Nephron (organoid): ENCODE measurements around the gene PCCB.
"Not testable (repeated sequence)": the region's sequence is repeated elsewhere in the genome, so short reads cannot be mapped to it uniquely, and the experiment has no call there.

Source experiments
- H3K27ac Mint-ChIP-seq, 3 experiments: 2 replicates each; pipeline ENCODE4 v1.8.0; 2020; ENCODE audit warnings: mixed read lengths in 3 of 3, mild to moderate bottlenecking in 2 of 3, moderate library complexity in 1 of 3
- H3K27me3 Mint-ChIP-seq: 2 replicates; pipeline ENCODE4 v1.8.0; 2021; ENCODE audit warnings: low read depth, mild to moderate bottlenecking, moderate library complexity, mixed read lengths
- H3K36me3 Mint-ChIP-seq: 2 replicates; pipeline ENCODE4 v1.8.0; 2020; ENCODE audit warnings: low read depth, mixed read lengths
- H3K4me1 Mint-ChIP-seq: 2 replicates; pipeline ENCODE4 v1.8.0; 2020; ENCODE audit warnings: mixed read lengths
- H3K4me3 Mint-ChIP-seq, 3 experiments: 2 replicates each; pipeline ENCODE4 v1.8.0; 2020; ENCODE audit warnings: mild to moderate bottlenecking in 3 of 3, mixed read lengths in 3 of 3, moderate library complexity in 2 of 3
- H3K9me3 Mint-ChIP-seq: 2 replicates; pipeline ENCODE4 v1.8.0; 2020; ENCODE audit warnings: mixed read lengths
- TF ChIP-seq, protein P1 (sequence below), 3 experiments: fragments of 200-600 bp; sonication (generic); IDR thresholded peaks; one replicate each; pipeline ENCODE4 v1.5.0; 2021; ENCODE audit warnings: antibody characterized with exemption in 3 of 3; ENCODE audit not compliant: unreplicated experiment in 3 of 3

The PCCB gene

DNA sequence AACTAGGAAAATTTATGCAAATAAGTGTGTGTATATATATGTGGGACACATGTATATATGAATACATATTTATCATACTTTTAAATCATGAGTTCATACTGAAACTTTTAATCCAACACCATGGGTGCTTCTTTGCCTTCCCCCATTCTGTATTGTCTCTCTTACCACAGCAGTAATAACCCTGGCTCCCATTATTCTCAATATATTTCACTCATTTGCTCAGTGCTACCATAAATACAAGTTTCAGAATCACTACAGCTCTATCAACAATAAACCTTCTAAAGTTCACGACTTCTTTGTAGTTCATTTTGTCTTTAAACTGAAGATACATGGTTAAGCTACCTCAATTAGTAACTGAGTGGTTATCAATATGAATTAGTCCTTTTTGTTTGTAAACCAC, 82.2 kb downstream of the PCCB start:
- TF ChIP-seq, protein P1, sequence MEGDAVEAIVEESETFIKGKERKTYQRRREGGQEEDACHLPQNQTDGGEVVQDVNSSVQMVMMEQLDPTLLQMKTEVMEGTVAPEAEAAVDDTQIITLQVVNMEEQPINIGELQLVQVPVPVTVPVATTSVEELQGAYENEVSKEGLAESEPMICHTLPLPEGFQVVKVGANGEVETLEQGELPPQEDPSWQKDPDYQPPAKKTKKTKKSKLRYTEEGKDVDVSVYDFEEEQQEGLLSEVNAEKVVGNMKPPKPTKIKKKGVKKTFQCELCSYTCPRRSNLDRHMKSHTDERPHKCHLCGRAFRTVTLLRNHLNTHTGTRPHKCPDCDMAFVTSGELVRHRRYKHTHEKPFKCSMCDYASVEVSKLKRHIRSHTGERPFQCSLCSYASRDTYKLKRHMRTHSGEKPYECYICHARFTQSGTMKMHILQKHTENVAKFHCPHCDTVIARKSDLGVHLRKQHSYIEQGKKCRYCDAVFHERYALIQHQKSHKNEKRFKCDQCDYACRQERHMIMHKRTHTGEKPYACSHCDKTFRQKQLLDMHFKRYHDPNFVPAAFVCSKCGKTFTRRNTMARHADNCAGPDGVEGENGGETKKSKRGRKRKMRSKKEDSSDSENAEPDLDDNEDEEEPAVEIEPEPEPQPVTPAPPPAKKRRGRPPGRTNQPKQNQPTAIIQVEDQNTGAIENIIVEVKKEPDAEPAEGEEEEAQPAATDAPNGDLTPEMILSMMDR (IDR thresholded peaks at IDR 0.05; ENCODE audit: unreplicated experiment in 3 of 3): no peak
- no peaks in the 10 kb centered on the region for H3K27me3 Mint-ChIP-seq

DNA sequence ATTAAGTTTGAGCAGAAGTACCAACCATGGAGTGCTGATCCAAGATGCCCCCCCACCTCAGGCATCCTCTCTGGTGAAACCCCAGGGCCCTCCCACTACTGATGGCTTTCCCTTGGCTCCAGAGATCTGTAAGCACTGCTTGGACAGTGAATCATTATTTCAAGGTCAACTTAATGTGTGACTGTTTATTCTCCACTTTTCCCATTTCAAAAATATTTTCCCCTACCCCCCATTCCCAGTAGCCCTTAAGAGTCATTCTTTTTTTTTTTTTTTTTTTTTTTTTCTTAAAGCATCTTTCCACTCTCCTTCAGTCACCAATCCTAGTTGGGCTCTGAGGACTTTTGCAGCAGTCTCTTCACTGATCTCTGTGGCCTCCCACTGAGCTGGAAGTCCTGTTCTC, 82.6 kb downstream of the PCCB start:
- H3K4me3 Mint-ChIP-seq: no peak overlapping the region
- H3K27ac Mint-ChIP-seq: no peak overlapping the region
- TF ChIP-seq, protein P1 (IDR thresholded peaks at IDR 0.05; ENCODE audit: unreplicated experiment in 3 of 3): no peak
- H3K9me3 Mint-ChIP-seq: no peaks in the 10 kb centered on the region
- H3K4me1 Mint-ChIP-seq: no peaks in the 10 kb centered on the region
- no peaks in the 10 kb centered on the region for H3K27me3 Mint-ChIP-seq
- peaks cover 76% of the 10 kb centered on the region for H3K36me3 Mint-ChIP-seq

More for the DNA sequence above, 82.2 kb downstream of the PCCB start:
- H3K4me1 Mint-ChIP-seq: no peaks in the 10 kb centered on the region
- H3K36me3 Mint-ChIP-seq: peaks cover 73% of the 10 kb centered on the region
- H3K27ac Mint-ChIP-seq: no peak overlapping the region
- H3K9me3 Mint-ChIP-seq: no peaks in the 10 kb centered on the region
- no peak overlapping the region for H3K4me3 Mint-ChIP-seq

DNA sequence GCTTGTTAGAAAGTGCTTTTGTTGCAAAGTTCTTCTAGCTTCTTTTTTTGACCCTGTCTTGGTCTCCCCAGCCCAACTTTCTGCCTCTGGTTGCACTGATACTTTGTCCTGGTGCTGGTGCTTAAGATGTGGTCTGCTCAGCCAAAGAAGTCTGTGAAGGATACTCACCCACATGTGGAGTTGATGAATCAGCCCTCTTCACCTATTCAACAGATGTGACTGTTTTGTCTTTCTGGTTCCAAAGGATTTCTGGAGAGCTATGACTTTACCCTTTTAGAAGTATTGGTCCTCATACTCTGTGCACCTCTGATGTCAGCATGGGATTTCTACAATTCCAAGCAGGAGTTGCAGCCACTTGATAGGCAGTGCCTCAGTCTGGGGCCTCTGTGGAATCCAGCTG, 84.1 kb downstream of the PCCB start:
- TF ChIP-seq, protein P1 (IDR thresholded peaks at IDR 0.05; ENCODE audit: unreplicated experiment in 3 of 3): no peak
- Mint-ChIP-seq H3K27ac (no peak overlapping the region), H3K36me3 (peaks cover 76% of the 10 kb centered on the region), H3K9me3 (no peaks in the 10 kb centered on the region), H3K4me3 (no peak overlapping the region), H3K4me1 (no peaks in the 10 kb centered on the region), H3K27me3 (no peaks in the 10 kb centered on the region)

DNA sequence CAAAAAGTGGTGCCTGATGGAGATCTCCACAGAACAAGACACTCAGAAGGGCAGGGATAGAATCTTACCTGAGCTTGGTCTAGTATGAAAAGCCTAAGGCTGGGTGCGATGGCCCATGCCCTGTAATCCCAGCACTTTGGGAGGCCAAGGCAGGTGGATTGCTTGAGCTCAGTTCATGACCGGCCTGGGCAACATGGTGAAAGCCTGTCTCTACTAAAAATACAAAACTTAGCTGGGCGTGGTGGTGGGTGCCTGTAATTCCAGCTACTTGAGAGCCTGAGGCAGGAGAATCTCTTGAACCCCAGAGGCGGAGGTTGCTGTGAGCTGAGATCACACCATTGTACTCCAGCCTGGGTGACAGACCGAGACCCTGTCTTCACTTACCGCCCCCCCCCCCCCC, 84.6 kb downstream of the PCCB start:
- not testable (repeated sequence) for H3K27ac Mint-ChIP-seq, H3K4me1 Mint-ChIP-seq, H3K9me3 Mint-ChIP-seq, H3K27me3 Mint-ChIP-seq, H3K4me3 Mint-ChIP-seq
- peaks cover 76% of the 10 kb centered on the region for H3K36me3 Mint-ChIP-seq

DNA sequence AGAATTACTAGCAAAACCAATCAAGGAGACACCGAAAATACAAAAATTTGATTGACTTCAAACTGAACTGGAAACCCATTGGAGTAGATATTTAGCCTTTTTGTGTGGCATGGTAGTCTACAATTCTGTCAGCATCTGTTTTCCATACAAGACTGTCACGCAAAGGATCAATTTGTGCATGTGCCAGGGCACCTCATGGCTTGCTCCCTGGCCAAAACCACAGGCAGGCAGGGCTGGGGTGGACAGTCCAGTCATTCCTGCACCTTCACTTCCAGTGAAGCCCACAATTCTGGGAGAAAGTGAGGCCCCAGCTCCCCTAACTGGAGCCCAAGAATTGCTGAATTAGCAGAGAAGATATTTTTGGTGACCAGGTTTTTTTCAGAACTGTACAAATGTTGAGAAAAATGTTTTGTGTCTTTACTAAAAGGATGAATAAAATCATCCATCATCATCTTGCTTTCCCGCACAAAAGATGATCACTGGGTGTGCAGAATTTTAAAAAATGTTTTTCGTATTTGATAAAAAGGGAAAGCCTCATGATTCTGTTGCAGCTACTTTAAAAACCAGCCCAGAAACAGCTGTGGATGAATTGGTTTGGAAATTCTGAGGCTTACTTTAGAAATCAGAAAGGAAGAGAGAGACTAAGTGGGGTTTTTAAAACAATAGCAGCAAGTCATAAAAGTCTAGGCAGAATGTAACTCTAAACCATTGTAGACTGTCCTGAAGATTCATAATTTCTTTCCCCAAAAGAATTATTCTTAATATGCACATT, 86.4 kb downstream of the PCCB start:
- no peak overlapping the region for H3K4me3 Mint-ChIP-seq
- no peaks in the 10 kb centered on the region for H3K4me1 Mint-ChIP-seq
- peaks cover 89% of the 10 kb centered on the region for H3K36me3 Mint-ChIP-seq
- H3K9me3 Mint-ChIP-seq: no peaks in the 10 kb centered on the region
- H3K27me3 Mint-ChIP-seq: no peaks in the 10 kb centered on the region
- H3K27ac Mint-ChIP-seq: peak overlapping the region in 1 of 3 experiments; percentile 11
- TF ChIP-seq, protein P1 (IDR thresholded peaks at IDR 0.05; ENCODE audit: unreplicated experiment in 3 of 3): no peak

DNA sequence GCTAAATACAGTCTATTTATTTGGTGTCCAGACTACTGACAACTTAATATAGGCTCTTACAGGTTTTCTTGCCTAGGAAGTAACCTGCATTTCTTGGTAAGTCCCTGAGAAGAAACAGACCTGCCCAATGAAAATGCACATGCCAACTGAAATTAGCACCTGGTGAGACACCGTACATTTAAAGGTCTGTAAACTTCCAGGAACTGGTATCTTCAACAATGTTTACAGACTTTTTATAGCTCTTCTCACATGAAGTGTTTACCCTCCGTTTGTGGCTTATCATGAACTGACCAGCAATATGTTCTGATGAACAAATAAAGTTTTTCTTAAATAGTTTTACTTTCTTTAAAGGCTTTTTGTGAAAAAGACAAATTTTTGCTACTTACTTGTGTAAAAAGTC, 93.3 kb downstream of the PCCB start:
- Mint-ChIP-seq H3K27me3 (no peaks in the 10 kb centered on the region), H3K36me3 (peaks cover 65% of the 10 kb centered on the region), H3K4me3 (no peak overlapping the region), H3K9me3 (no peaks in the 10 kb centered on the region), H3K27ac (no peak overlapping the region), H3K4me1 (no peaks in the 10 kb centered on the region)
- TF ChIP-seq, protein P1 (IDR thresholded peaks at IDR 0.05; ENCODE audit: unreplicated experiment in 3 of 3): no peak
